ENCODE measurements around the gene STIM2. TPM values are rescaled to one million over a fixed set of nuclear protein-coding genes. Genes with fewer than 3 reads are reported as not detected.

The STIM2 gene
- total RNA-seq, 6 experiments from 2014 or later = 9.1 to 14.6 (median 9.6) TPM

DNA sequence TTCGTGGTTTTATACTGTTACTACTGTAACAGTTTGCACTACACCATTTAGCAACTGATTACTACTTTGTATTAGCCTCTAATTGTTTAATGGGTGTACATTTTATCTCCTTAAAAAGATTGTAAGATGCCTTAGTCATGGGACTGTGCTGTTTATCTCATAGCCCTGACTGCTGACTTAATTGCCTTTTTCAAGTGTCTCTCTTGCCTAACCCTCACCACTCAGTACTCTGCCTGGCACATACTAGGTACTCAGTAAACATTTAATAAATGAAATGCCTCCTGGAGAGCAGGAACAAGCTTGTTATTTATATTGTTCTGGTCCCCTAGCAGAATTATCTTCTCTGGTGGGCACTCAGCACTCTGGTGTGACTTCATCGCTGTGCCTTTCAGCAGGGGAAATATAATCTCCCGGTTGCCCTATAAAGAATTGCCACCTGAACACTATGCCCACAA lies 1.7 kb upstream of the STIM2 start:
- TF ChIP-seq POLR2A (IDR thresholded peaks at IDR 0.05) = no peak
- no peak for TF ChIP-seq CTCF (IDR thresholded peaks at IDR 0.05)
- intact Hi-C loops (cut with DNase I) = no loop called here
- H3K4me3 ChIP-seq = no peak overlapping the region

DNA sequence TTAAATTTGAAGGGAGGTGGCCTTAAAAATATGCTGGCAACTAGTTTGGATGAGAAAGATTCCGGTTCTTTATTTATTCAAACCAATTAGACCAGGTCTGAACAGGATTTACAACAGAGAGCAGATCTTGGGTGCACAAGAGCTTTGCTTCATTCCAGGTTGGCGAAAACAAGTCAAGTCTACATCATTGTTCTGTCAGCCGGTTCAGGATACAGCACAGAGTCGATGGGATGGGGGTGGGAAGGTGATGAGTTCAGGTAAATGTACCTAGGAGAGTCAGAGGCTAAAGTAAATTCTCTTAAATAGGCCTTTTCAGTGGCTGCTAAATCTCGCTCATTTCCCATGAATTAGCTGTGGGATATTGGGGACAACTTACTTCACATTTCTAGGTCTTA lies 882 bp upstream of the STIM2 start:
- 21% methylated on average over 5 of the region's 5 CpGs for WGBS (ENCODE audit: insufficient coverage, low coverage, low lambda C conversion rate, missing lambda C conversion rate)
- ATAC-seq (peak in 1 of 4 donors; percentile 1), DNase-seq (no peak)
- intact Hi-C loops (cut with DNase I) = no loop called here
- no peak for TF ChIP-seq CTCF (IDR thresholded peaks at IDR 0.05)
- TF ChIP-seq POLR2A (IDR thresholded peaks at IDR 0.05) = no peak
- Histone ChIP-seq H3K27me3 (no peaks in the 10 kb centered on the region), H3K9me3 (no peaks in the 10 kb centered on the region), H3K36me3 (no peaks in the 10 kb centered on the region), H3K27ac (peak overlapping the region; percentile 75 to 90 (median 82)), H3K4me1 (peaks cover 0 to 25% (median 11%) of the 10 kb centered on the region in 4 donors), H3K4me3 (peak overlapping the region; percentile 63 to 78 (median 78))

More for the DNA sequence above, 1.7 kb upstream of the STIM2 start:
- 65% methylated on average over 3 of the region's 3 CpGs for WGBS (ENCODE audit: insufficient coverage, low coverage, low lambda C conversion rate, missing lambda C conversion rate)
- no peaks in the 10 kb centered on the region for H3K36me3 ChIP-seq
- peaks cover 0 to 25% (median 11%) of the 10 kb centered on the region in 4 donors for H3K4me1 ChIP-seq
- no peaks in the 10 kb centered on the region for H3K27me3 ChIP-seq
- DNase-seq = no peak
- H3K9me3 ChIP-seq = no peaks in the 10 kb centered on the region
- ATAC-seq = no peak
- H3K27ac ChIP-seq = peak overlapping the region; percentile 16 to 90 (median 61)

- WGBS (ENCODE audit: insufficient coverage, low coverage, low lambda C conversion rate, missing lambda C conversion rate) = 0% methylated on average over 20 of the region's 70 CpGs
- intact Hi-C loops (cut with DNase I) = no loop called here
Measured at GRCh38 chr4:26860922-26861433, 337 bp downstream of the STIM2 start.

GRCh38 chr4:26861434-26862186 lies 969 bp downstream of the STIM2 start:
- intact Hi-C loops (cut with DNase I) = no loop called here
- under 1% methylated on average over 20 of the region's 36 CpGs for WGBS (ENCODE audit: insufficient coverage, low coverage, low lambda C conversion rate, missing lambda C conversion rate)
- peak overlapping the region; percentile 63 to 78 (median 78) for H3K4me3 ChIP-seq
- peak; percentile 23 to 43 (median 38) for ATAC-seq
- no peaks in the 10 kb centered on the region for H3K36me3 ChIP-seq
- no peak for TF ChIP-seq POLR2A (IDR thresholded peaks at IDR 0.05)
- no peak for TF ChIP-seq CTCF (IDR thresholded peaks at IDR 0.05)
- H3K27ac ChIP-seq = peak overlapping the region; percentile 80 to 90 (median 89)
- DNase-seq = peak; percentile 81 to 84 (median 82)
- H3K9me3 ChIP-seq = no peaks in the 10 kb centered on the region
- no peaks in the 10 kb centered on the region for H3K27me3 ChIP-seq
- peaks cover 0 to 25% (median 11%) of the 10 kb centered on the region in 4 donors for H3K4me1 ChIP-seq

More at GRCh38 chr4:26860922-26861433, 337 bp downstream of the STIM2 start:
- Histone ChIP-seq H3K9me3 (no peaks in the 10 kb centered on the region), H3K4me3 (peak overlapping the region; percentile 63 to 78 (median 78)), H3K36me3 (no peaks in the 10 kb centered on the region), H3K27ac (peak overlapping the region; percentile 80 to 90 (median 89)), H3K4me1 (peaks cover 0 to 25% (median 11%) of the 10 kb centered on the region in 4 donors), H3K27me3 (no peaks in the 10 kb centered on the region)
- peak; percentile 0 to 34 (median 2) for ATAC-seq
- DNase-seq = peak; percentile 61 to 76 (median 65)
- TF ChIP-seq CTCF (IDR thresholded peaks at IDR 0.05) (no peak), POLR2A (IDR thresholded peaks at IDR 0.05) (no peak)

Measured in right lobe of liver (tissue), 6 donors.